GM12801 (cell line): ENCODE results near the gene TIAM2.

Source experiments
- TF ChIP-seq, protein P1 (sequence below): IDR thresholded peaks from one replicate; pipeline ENCODE4 v1.5.1; 2011; ENCODE audit warnings: control low read depth; ENCODE audit not compliant: insufficient read length; ENCODE audit errors: extremely low read depth

Gene TIAM2

DNA sequence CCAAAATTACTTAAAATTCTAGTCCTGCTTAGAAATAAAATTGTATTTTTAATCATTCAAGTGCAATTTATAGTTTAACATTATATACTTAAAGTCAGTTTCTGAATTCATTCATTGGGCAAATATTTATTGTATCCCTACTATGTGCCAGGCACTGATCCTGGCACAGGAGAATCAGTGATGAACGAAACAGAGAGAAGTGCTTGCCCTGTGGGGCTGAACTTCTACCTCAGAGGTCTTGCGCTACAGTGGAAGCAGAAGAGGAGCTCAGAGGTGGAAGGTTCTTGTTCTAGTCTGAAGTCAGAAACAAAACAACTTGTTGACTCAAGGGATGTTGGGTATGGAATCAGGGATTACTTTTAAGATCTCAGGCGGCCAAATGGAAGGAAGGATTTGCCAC lies 274.6 kb downstream of the TIAM2 start:
- TF ChIP-seq, protein P1, sequence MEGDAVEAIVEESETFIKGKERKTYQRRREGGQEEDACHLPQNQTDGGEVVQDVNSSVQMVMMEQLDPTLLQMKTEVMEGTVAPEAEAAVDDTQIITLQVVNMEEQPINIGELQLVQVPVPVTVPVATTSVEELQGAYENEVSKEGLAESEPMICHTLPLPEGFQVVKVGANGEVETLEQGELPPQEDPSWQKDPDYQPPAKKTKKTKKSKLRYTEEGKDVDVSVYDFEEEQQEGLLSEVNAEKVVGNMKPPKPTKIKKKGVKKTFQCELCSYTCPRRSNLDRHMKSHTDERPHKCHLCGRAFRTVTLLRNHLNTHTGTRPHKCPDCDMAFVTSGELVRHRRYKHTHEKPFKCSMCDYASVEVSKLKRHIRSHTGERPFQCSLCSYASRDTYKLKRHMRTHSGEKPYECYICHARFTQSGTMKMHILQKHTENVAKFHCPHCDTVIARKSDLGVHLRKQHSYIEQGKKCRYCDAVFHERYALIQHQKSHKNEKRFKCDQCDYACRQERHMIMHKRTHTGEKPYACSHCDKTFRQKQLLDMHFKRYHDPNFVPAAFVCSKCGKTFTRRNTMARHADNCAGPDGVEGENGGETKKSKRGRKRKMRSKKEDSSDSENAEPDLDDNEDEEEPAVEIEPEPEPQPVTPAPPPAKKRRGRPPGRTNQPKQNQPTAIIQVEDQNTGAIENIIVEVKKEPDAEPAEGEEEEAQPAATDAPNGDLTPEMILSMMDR: no peak

DNA sequence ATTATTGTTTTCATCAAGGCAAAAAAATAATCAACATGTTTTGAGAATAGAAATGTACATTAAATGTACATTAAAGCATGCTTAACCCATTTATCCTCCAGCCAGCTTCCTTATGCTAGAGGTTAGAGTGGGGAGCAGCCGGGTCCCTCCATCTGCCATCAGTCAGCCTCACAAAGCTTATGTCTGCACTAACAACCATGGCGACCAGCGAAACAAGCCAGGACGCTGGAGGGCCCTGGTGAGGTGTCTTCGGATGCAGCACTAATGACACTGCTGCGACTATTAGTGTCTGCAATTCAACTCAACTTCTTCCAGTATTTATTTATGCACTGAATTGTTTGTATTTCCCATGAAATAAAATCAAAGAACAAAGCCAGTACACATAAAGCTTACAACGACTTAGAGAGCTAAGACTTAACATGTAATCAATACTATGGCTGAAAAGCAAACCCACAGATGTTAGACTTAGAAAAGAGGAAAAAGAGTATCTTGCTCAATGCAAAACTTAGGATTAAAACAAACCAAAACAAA lies 275.5 kb downstream of the TIAM2 start:
- TF ChIP-seq, protein P1: no peak

DNA sequence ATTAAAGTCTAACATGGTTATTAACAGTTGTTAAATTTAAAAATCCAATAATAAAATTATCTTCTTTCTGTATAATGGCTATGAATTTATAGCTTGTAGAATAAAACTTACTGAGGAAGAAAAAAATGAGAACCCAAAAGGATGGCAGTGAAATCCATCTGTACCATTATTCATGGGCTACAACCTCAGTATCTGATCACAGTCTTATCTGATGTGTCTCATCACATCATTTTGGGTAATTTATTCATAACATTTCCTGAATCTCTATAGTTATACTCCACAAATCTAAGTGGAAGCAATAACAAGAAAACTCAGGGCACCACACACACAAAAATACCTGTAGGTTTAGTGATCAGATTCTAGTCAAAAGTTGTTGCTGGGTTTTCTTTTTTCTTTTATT lies 276.0 kb downstream of the TIAM2 start:
- TF ChIP-seq, protein P1: no peak

DNA sequence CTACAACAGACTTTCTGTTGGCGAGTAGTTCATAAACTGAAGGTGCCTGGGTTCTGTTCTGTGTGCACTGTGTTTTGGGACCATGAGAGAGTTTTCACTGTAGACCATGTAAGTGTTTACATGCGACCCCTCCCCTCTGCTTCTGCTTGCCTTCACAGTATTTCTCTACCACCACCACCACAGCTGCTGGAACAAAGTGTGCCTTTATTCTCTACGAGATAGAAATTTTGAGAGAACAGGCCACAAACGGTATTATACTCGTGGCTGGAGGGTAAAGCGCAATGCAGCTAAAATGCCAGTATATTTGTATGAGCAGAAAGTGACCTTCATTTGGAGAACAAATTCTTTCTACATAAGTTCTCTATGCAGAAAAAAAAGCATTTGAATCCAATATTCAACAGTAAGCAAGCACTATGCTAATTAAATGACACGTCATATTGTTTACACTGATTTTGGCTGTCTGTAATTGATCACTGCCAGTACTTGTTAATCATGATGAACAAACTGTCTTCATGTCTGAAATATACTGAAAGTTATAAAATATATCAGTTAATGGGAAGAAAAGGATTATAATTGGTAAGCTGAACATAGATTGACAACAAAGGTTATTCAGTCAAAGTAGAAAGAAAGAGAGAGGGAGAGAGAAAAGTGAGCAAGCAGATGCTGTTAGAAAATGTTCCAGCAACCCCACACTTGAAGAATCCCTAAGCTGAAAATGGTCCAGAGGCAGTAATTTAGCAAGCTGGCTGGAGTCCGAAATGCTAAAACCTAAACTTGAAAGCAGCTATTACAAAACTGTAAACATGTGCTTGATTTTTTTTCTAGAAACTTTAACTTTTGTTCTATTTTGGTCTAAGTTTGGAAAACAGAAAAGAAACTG lies 277.5 kb downstream of the TIAM2 start:
- TF ChIP-seq, protein P1: no peak

DNA sequence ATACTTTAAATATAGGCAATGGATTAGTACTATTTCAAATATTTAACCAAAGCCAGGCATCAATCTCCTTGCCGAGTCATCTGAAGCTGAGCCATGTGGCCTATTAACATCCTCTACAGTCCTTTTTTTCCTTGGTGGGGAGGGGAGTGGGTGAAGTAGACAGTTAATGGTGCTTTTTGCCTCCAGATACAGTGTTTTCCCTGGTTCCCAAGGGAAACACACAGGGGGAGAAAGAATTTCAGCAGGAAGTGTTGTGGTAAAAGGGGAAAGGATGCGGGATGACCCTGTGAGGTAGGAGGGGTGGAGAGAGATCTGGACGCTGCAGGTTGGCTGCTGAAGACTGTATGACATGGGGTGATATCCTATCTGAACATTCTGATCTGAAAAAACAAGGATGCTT lies 278.3 kb downstream of the TIAM2 start:
- TF ChIP-seq, protein P1: no peak

DNA sequence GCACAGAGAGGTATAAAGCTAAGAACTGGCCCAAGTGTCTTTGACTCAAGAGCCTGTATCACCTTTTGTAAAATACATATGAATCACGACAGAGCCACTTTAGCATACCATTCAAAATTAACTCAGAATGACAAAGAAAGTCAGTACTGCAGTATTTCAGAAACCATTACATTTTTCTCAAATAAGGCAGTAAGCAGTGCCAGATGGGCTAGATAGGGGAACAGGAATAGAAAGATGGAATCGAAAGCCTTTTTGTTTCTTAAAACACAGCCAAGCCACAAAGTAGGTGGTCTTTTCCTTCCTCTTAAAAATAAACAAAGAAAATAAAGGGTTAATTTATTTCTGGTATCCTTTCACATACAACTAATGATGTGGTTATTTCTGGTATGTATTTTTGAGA lies 279.0 kb downstream of the TIAM2 start:
- TF ChIP-seq, protein P1: no peak

DNA sequence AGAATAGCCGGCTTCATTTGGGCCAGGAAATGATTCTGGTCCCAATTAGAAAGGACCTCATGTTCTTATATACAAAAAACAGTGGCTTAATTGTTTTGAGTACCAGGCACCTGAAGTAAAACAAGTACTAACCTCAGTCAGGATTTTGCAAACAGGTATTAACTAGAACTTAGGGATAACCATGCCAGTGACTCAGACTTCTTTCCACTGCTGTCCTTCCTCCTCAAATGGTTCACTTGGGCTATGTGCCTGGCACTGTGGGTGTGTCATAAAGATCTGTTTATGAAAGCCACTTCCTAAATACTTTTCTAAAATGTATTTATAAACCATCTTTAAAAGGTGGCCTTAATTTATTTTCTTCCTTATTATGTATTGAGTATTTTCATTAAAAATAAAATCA lies 279.4 kb downstream of the TIAM2 start:
- TF ChIP-seq, protein P1: no peak
